ENCODE data around the gene DDX23. TPM values are rescaled to one million over a fixed set of nuclear protein-coding genes. Genes with fewer than 3 reads are reported as not detected.

The DDX23 gene
- polyA plus RNA-seq, 1 of the 3 experiments (the other 2 are of a cell fraction) = 50.4 TPM

GRCh38 chr12:48788854-48789775 is 62.8 kb downstream of the DDX23 start, which contains the start of gene ADCY6 (continued):
- TF ChIP-seq POLR2AphosphoS5 (IDR thresholded peaks at IDR 0.05; ENCODE audit: low read depth, low read length) (0 out of 2 replicates have a peak, but pooled peaks have one; percentile 7), NFIC (IDR thresholded peaks at IDR 0.05; ENCODE audit: borderline replicate concordance) (no peak), FOXM1 (IDR thresholded peaks at IDR 0.05; ENCODE audit: low read depth) (no peak), GATA2 (CRISPR knock-in tag; IDR thresholded peaks at IDR 0.05) (no peak), TCF12 (IDR thresholded peaks at IDR 0.05) (peak; percentile 6; the same call in 1 of the 2 replicates), EP300 (IDR thresholded peaks at IDR 0.05; ENCODE audit: borderline replicate concordance in 1 of 2, low read depth in 1 of 2, low read length in 1 of 2) (no peak), CTCF (IDR thresholded peaks at IDR 0.05) (no peak), TAF1 (IDR thresholded peaks at IDR 0.05; ENCODE audit: borderline replicate concordance, low read depth, low read length) (0 out of 2 replicates have a peak, but pooled peaks have one; percentile 46), PBX3 (IDR thresholded peaks at IDR 0.05) (no peak), ZBTB33 (IDR thresholded peaks at IDR 0.05; ENCODE audit: borderline replicate concordance, low read depth) (no peak), SIN3A (IDR thresholded peaks at IDR 0.05; ENCODE audit: borderline replicate concordance, low read depth, low read length) (no peak), RFX5 (IDR thresholded peaks at IDR 0.05; ENCODE audit: low read length) (no peak), MXI1 (IDR thresholded peaks at IDR 0.05; ENCODE audit: low read depth, low read length) (no peak), IRF3 (IDR thresholded peaks at IDR 0.05; ENCODE audit: low read depth, low read length) (no peak), RCOR1 (IDR thresholded peaks at IDR 0.05; ENCODE audit: low read length) (no peak), FOXJ3 (CRISPR knock-in tag; IDR thresholded peaks at IDR 0.05) (no peak), ELF1 (IDR thresholded peaks at IDR 0.05) (no peak), USF2 (IDR thresholded peaks at IDR 0.05; ENCODE audit: borderline replicate concordance, low read depth, low read length) (no peak), SMC3 (IDR thresholded peaks at IDR 0.05; ENCODE audit: low read depth, low read length) (no peak), RXRA (IDR thresholded peaks at IDR 0.05; ENCODE audit: borderline replicate concordance, low read depth) (no peak)

Data from SK-N-SH (cell line).